ENCODE results near the gene PAM. TPM values are rescaled to one million over a fixed set of nuclear protein-coding genes. Genes with fewer than 3 reads are reported as not detected.

The PAM gene
- total and polyA plus RNA-seq, 2 of the 8 experiments (the other 6 are each of a cell fraction or from before 2014, with no cell fraction given): 30.4 to 67.8 TPM

- POLR2A ChIA-PET (ENCODE audit: partially characterized antibody): interaction anchor here (0.6 kb wide), 1 partner anchor 113 kb away, joined by 3 read pairs; no protein-coding TSS in a partner anchor
- H3K23ac ChIP-seq (ENCODE audit: insufficient read length): no peak overlapping the region
Observed at GRCh38 chr5:103006921-103007320, 251.8 kb downstream of the PAM start.

More at GRCh38 chr5:103006921-103007320, 251.8 kb downstream of the PAM start:
- Histone ChIP-seq H2BK5ac (ENCODE audit: low read depth, low read length) (no peak overlapping the region), H3K4ac (replicated peaks; ENCODE audit: insufficient read length, low read depth, low read length) (no peak overlapping the region), H2AFZ (ENCODE audit: low read length) (no peak overlapping the region), H3K4me2 (ENCODE audit: insufficient read depth in 1 of 2, low read depth in 2 of 2, low read length in 2 of 2) (no peak overlapping the region), H2BK15ac (ENCODE audit: low read length) (no peak overlapping the region), H3K14ac (ENCODE audit: insufficient read length) (no peak overlapping the region), H3K18ac (ENCODE audit: extremely low read depth, low read length) (no peak overlapping the region), H2AK5ac (ENCODE audit: low read depth, low read length) (no peak overlapping the region), H3K36me3 (ENCODE audit: control insufficient read depth in 2 of 4, insufficient read depth in 4 of 4, low read length in 3 of 4) (0 out of 8 replicates have a peak, but pooled peaks cover 0 to 3% (median 0%) of the 10 kb centered on the region in 4 experiments), H3K23me2 (ENCODE audit: low read depth, low read length) (peaks cover 2% of the 10 kb centered on the region; the same call in 1 of the 2 replicates), H3K56ac (replicated peaks; ENCODE audit: insufficient read length, low read depth, low read length) (no peak overlapping the region), H3K27ac (ENCODE audit: low read depth, low read length) (no peak overlapping the region), H4K20me1 (replicated peaks in 1 of 2; ENCODE audit: control insufficient read depth in 1 of 2, insufficient read depth in 2 of 2, low read length in 2 of 2) (no peaks in the 10 kb centered on the region), H3K4me3 (ENCODE audit: extremely low read depth in 1 of 4, insufficient read depth in 2 of 4, low read depth in 3 of 4, low read length in 4 of 4) (no peak overlapping the region), H4K8ac (ENCODE audit: extremely low read depth, insufficient read depth, low read length) (no peak overlapping the region), H3K27me3 (replicated peaks in 1 of 4; ENCODE audit: control insufficient read depth in 3 of 4, extremely low read depth in 1 of 4, insufficient read depth in 3 of 4, low read length in 3 of 4) (no peaks in the 10 kb centered on the region), H2BK12ac (ENCODE audit: low read depth, low read length) (no peak overlapping the region), H3K4me1 (replicated peaks in 1 of 4; ENCODE audit: control insufficient read depth in 3 of 4, insufficient read depth in 4 of 4, low read length in 3 of 4) (no peaks in the 10 kb centered on the region), H3K9ac (replicated peaks in 1 of 4; ENCODE audit: extremely low read depth in 1 of 4, low read depth in 3 of 4, low read length in 3 of 4) (no peak overlapping the region), H2BK120ac (replicated peaks; ENCODE audit: low read depth, low read length) (no peak overlapping the region), H4K91ac (replicated peaks; ENCODE audit: insufficient read length, low read length) (no peak overlapping the region), H4K5ac (ENCODE audit: insufficient read length, low read depth, low read length) (no peak overlapping the region), H3K79me1 (ENCODE audit: low read depth, low read length) (no peaks in the 10 kb centered on the region), H3K9me3 (ENCODE audit: insufficient read depth in 2 of 2, low read depth in 1 of 2, low read length in 1 of 2) (no peaks in the 10 kb centered on the region), H2BK20ac (ENCODE audit: low read length) (no peak overlapping the region), H3K79me2 (ENCODE audit: control insufficient read depth in 1 of 2, insufficient read depth in 2 of 2, low read length in 2 of 2) (no peaks in the 10 kb centered on the region)
- CTCF ChIA-PET (ENCODE audit: partially characterized antibody): no interaction called here
- TF ChIP-seq KDM1A (IDR thresholded peaks at IDR 0.05; ENCODE audit: borderline replicate concordance, low read length): no peak
- no peak for TF ChIP-seq ZNF274 (IDR thresholded peaks at IDR 0.05; ENCODE audit: borderline replicate concordance, extremely low read depth, low read length)
- TF ChIP-seq SP4 (IDR thresholded peaks at IDR 0.05; ENCODE audit: low read length): no peak
- DNase-seq (ENCODE audit: low read depth in 1 of 2, low spot score in 2 of 2) (no peak), FAIRE-seq (no peak)
- WGBS, 2 experiments (ENCODE audit: extremely low coverage in 1 of 2, insufficient coverage in 1 of 2, insufficient read length in 1 of 2, insufficient replicate concordance in 2 of 2, low coverage in 1 of 2, low lambda C conversion rate in 2 of 2, missing lambda C conversion rate in 1 of 2): 88% methylated on average over 1 of the region's 1 CpG; no CpG with 5 or more reads in 1 of the 2 experiments

Data from H1 (cell line).